GM10266 (cell line): ENCODE results near the gene TENT4A.

Experiments used
- DNase-seq: peaks from one replicate; pipeline ENCODE4 v3.0.0; 2012; ENCODE audit errors: extremely low spot score
- CTCF ChIP-seq: IDR thresholded peaks from 2 replicates; pipeline ENCODE4 v1.5.1; 2012; ENCODE audit warnings: mild to moderate bottlenecking, low read depth; ENCODE audit not compliant: control insufficient read depth, insufficient read depth; ENCODE audit errors: missing control alignments

The TENT4A gene

GRCh38 chr5:6721442-6721841 is 8.2 kb downstream of the TENT4A start:
- peak; percentile 38 for TF ChIP-seq CTCF
- no peak for DNase-seq

- no peak for DNase-seq
These were observed 8.8 kb downstream of the TENT4A start for GRCh38 chr5:6722015-6722414.

GRCh38 chr5:6723122-6723815 is 10.0 kb downstream of the TENT4A start:
- TF ChIP-seq CTCF: no peak
- DNase-seq: no peak

More at GRCh38 chr5:6722015-6722414, 8.8 kb downstream of the TENT4A start:
- no peak for TF ChIP-seq CTCF

GRCh38 chr5:6723816-6724300 is 10.6 kb downstream of the TENT4A start:
- no peak for TF ChIP-seq CTCF
- DNase-seq: no peak

GRCh38 chr5:6724321-6724929 is 11.2 kb downstream of the TENT4A start:
- DNase-seq: no peak
- TF ChIP-seq CTCF: no peak

- no peak for TF ChIP-seq CTCF
- no peak for DNase-seq
These were observed 12.2 kb downstream of the TENT4A start for GRCh38 chr5:6725421-6725820.

GRCh38 chr5:6726006-6726405 is 12.8 kb downstream of the TENT4A start:
- TF ChIP-seq CTCF: no peak
- DNase-seq: no peak
